HEK293 (cell line): ENCODE data around the gene PTH1R.

Experiments
- CTCF ChIA-PET: fragments of 350-600 bp; formaldehyde crosslinking; extraction: SDS; loops from one replicate; lab custom pipeline; 2021; ENCODE audit warnings: antibody characterized with exemption; lab: Yijun Ruan, JAX
- POLR2A ChIA-PET: fragments of 300-600 bp; formaldehyde crosslinking; extraction: SDS; loops from one replicate; lab custom pipeline; 2020; ENCODE audit warnings: antibody characterized with exemption, inconsistent platforms; lab: Yijun Ruan, JAX
- H3K27ac ChIP-seq: fragments of 200-500 bp; sonication (Bioruptor generic); 2 replicates; pipeline ENCODE4 v1.5.1; 2014; ENCODE audit warnings: low read depth, low read length, control low read depth, inconsistent platforms; ENCODE audit errors: extremely low read depth
- H3K36me3 ChIP-seq, 2 experiments: fragments of 200-500 bp in 1 of 2; sonication (Bioruptor generic) in 1 of 2; 1 replicate in 1 of 2; 2 replicates in 1 of 2; pipeline ENCODE4 v1.5.1; 2014 to 2017; ENCODE audit warnings: inconsistent platforms in 2 of 2, low read length in 2 of 2; ENCODE audit not compliant: control insufficient read depth in 2 of 2, insufficient read depth in 1 of 2
- H3K4me1 ChIP-seq: fragments of 200-500 bp; sonication (Bioruptor generic); 2 replicates; pipeline ENCODE4 v1.5.1; 2014; ENCODE audit warnings: mild to moderate bottlenecking, low read length, inconsistent platforms; ENCODE audit not compliant: control insufficient read depth, insufficient read depth
- H3K4me3 ChIP-seq: 2 replicates; pipeline ENCODE4 v1.5.1; 2011; ENCODE audit warnings: low read depth, mild to moderate bottlenecking, control low read depth, low read length, moderate library complexity
- H3K9me3 ChIP-seq: fragments of 200-500 bp; sonication (Bioruptor generic); 2 replicates; pipeline ENCODE4 v1.5.1; 2014; ENCODE audit warnings: low read depth, low read length, inconsistent platforms; ENCODE audit not compliant: control insufficient read depth, insufficient read depth
- FEZF1 ChIP-seq: fragments of 450-650 bp; formaldehyde crosslinking; IDR thresholded peaks from 2 replicates; pipeline ENCODE4 v1.5.1; 2016; ENCODE audit warnings: missing biosample characterization, missing genetic modification characterization
- HOXA7 ChIP-seq: sonication (generic); formaldehyde crosslinking; IDR thresholded peaks from 2 replicates; pipeline ENCODE4 v1.8.1; 2022; ENCODE audit warnings: missing genetic modification reagents, borderline replicate concordance
- TCF7L2 ChIP-seq: IDR thresholded peaks from 2 replicates; pipeline ENCODE4 v1.6.1; 2011; ENCODE audit warnings: low read depth, mild to moderate bottlenecking, inconsistent platforms, low read length, moderate library complexity, borderline replicate concordance
- ZFHX2 ChIP-seq: fragments of 450-650 bp; formaldehyde crosslinking; conservative IDR thresholded peaks from 2 replicates; pipeline ENCODE4 v1.5.1; 2016; ENCODE audit warnings: missing biosample characterization, missing genetic modification characterization
- ZNF23 ChIP-seq: fragments of 450-650 bp; formaldehyde crosslinking; IDR thresholded peaks from 2 replicates; pipeline ENCODE4 v1.5.1; 2016; ENCODE audit warnings: missing biosample characterization, missing genetic modification characterization, borderline replicate concordance
- ZNF423 ChIP-seq: fragments of 450-650 bp; formaldehyde crosslinking; IDR thresholded peaks from 2 replicates; pipeline ENCODE4 v1.5.1; 2016; ENCODE audit warnings: missing biosample characterization, missing genetic modification characterization
- ZNF514 ChIP-seq: fragments of 450-650 bp; formaldehyde crosslinking; IDR thresholded peaks from 2 replicates; pipeline ENCODE4 v1.5.1; 2016; ENCODE audit warnings: missing biosample characterization, missing genetic modification characterization
- ZNF560 ChIP-seq: fragments of 450-650 bp; formaldehyde crosslinking; IDR thresholded peaks from 2 replicates; pipeline ENCODE4 v1.5.1; 2017; ENCODE audit warnings: missing biosample characterization, missing genetic modification characterization, borderline replicate concordance
- ZNF561 ChIP-seq: fragments of 450-650 bp; IDR thresholded peaks from 2 replicates; pipeline ENCODE4 v1.5.1; 2018; ENCODE audit warnings: missing biosample characterization, missing genetic modification characterization, borderline replicate concordance
- ZNF571 ChIP-seq: fragments of 450-650 bp; formaldehyde crosslinking; IDR thresholded peaks from 2 replicates; pipeline ENCODE4 v1.5.0; 2017; ENCODE audit warnings: missing biosample characterization, missing genetic modification characterization
- ZNF624 ChIP-seq: fragments of 450-650 bp; formaldehyde crosslinking; IDR thresholded peaks from 2 replicates; pipeline ENCODE4 v1.5.1; 2017; ENCODE audit warnings: missing biosample characterization, missing genetic modification characterization
- ZNF704 ChIP-seq: fragments of 450-650 bp; formaldehyde crosslinking; IDR thresholded peaks from 2 replicates; pipeline ENCODE4 v1.5.1; 2016; ENCODE audit warnings: missing biosample characterization, missing genetic modification characterization
- ZNF792 ChIP-seq: fragments of 450-650 bp; formaldehyde crosslinking; IDR thresholded peaks from 2 replicates; pipeline ENCODE4 v1.5.1; 2016; ENCODE audit warnings: missing biosample characterization, missing genetic modification characterization
- TF ChIP-seq, protein P1 (sequence below): fragments of 450-650 bp; formaldehyde crosslinking; IDR thresholded peaks from 2 replicates; pipeline ENCODE4 v1.5.1; 2016; ENCODE audit warnings: missing biosample characterization, missing genetic modification characterization
- TF ChIP-seq, protein P2 (sequence below): fragments of 450-650 bp; formaldehyde crosslinking; IDR thresholded peaks from 2 replicates; pipeline ENCODE4 v1.5.1; 2017; ENCODE audit warnings: missing biosample characterization, missing genetic modification characterization
- TF ChIP-seq, protein P3 (sequence below): fragments of 450-650 bp; formaldehyde crosslinking; IDR thresholded peaks from 2 replicates; pipeline ENCODE4 v1.5.1; 2017; ENCODE audit warnings: missing biosample characterization, missing genetic modification characterization

Gene PTH1R

DNA sequence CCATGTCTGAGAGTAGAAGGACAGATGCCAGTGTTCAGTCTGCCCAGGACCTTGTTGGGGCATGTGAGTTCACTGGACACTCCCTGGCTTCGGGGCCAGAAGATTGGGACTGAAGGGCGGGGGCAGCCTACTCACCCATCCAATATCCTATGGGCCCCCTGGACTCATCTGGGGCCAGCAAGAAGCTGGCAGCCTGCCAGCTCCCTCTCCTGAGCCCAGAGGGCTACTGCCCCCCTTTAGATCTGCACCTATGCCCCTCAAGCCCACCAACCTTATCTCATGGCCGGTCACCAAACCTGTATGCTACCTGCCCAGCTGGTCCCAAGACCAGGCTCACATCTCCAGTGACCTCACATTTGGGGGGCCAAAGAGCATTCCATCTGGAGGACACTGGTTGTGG is 8.1 kb downstream of the PTH1R start (continued):
- TF ChIP-seq ZNF704 (tag by site-specific recombination) (no peak), HOXA7 (CRISPR knock-in tag) (no peak)
- TF ChIP-seq, protein P1, sequence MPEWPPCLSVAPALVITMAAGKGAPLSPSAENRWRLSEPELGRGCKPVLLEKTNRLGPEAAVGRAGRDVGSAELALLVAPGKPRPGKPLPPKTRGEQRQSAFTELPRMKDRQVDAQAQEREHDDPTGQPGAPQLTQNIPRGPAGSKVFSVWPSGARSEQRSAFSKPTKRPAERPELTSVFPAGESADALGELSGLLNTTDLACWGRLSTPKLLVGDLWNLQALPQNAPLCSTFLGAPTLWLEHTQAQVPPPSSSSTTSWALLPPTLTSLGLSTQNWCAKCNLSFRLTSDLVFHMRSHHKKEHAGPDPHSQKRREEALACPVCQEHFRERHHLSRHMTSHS: no peak

DNA sequence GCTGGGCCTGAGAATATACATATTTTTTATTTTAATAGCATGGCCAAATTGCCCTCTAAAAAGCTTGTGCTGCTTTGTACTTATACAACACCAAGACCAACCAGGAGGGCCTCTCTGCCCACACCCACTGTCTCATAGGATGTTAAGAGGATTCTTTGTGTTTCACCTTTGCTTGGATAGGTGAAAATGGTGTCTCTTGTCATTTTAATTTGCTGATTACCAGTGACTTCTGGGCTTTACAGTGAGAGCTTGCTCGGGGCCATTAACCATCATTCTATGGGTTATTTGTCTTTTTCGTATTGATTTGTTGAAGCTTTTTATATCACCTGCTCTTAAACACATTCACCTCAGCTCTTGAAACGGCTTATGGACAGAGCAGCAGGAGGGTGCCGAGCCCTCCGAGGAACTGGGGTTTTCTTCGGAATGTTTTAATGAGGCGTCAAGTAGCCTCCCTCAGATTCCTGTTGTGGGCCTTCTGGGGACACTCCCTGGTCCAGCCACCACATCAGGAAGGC is 10.5 kb downstream of the PTH1R start:
- ChIA-PET POLR2A (no interaction called here), CTCF (interaction anchor here (0.5 to 1.2 kb wide), 2 partner anchors 22 to 79 kb away, joined by 3 to 4 read pairs; no protein-coding TSS in a partner anchor)
- Histone ChIP-seq H3K4me3 (no peak overlapping the region), H3K9me3 (no peaks in the 10 kb centered on the region), H3K27ac (no peak overlapping the region), H3K36me3 (no peaks in the 10 kb centered on the region), H3K4me1 (no peaks in the 10 kb centered on the region)
- TF ChIP-seq ZNF571 (tag by site-specific recombination) (no peak), ZNF423 (tag by site-specific recombination) (no peak), ZNF560 (tag by site-specific recombination) (no peak), ZNF514 (tag by site-specific recombination) (no peak), FEZF1 (tag by site-specific recombination) (no peak), ZNF792 (no peak), ZNF624 (tag by site-specific recombination) (no peak), ZNF23 (tag by site-specific recombination) (no peak), TCF7L2 (no peak), ZNF561 (tag by site-specific recombination) (no peak)
- TF ChIP-seq, protein P2, sequence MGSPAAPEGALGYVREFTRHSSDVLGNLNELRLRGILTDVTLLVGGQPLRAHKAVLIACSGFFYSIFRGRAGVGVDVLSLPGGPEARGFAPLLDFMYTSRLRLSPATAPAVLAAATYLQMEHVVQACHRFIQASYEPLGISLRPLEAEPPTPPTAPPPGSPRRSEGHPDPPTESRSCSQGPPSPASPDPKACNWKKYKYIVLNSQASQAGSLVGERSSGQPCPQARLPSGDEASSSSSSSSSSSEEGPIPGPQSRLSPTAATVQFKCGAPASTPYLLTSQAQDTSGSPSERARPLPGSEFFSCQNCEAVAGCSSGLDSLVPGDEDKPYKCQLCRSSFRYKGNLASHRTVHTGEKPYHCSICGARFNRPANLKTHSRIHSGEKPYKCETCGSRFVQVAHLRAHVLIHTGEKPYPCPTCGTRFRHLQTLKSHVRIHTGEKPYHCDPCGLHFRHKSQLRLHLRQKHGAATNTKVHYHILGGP (tag by site-specific recombination): no peak
- TF ChIP-seq, protein P3, sequence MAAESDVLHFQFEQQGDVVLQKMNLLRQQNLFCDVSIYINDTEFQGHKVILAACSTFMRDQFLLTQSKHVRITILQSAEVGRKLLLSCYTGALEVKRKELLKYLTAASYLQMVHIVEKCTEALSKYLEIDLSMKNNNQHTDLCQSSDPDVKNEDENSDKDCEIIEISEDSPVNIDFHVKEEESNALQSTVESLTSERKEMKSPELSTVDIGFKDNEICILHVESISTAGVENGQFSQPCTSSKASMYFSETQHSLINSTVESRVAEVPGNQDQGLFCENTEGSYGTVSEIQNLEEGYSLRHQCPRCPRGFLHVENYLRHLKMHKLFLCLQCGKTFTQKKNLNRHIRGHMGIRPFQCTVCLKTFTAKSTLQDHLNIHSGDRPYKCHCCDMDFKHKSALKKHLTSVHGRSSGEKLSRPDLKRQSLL (tag by site-specific recombination): no peak

DNA sequence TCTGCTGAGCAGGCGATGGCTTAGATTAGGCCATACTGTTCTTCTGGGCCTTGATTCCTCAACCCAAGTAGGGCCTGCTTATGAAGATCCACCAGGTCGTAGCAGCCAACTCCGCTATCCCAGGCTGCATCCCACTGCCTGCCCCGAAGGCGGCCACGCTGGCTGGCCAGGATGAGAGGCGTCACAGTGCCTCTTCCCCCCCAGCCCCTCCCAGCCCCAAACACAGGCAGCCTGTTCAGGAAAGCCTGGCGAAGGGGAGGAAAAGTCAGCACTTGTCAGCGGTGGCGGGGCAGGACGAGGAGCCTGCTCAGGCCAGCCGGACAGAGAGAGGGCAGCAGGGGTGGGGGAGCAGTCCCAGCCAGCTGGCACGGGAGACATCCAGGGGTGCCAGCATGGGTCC is 11.2 kb downstream of the PTH1R start:
- Histone ChIP-seq H3K4me3 (no peak overlapping the region), H3K4me1 (no peaks in the 10 kb centered on the region), H3K9me3 (no peaks in the 10 kb centered on the region)
- no peak for TF ChIP-seq ZFHX2 (tag by site-specific recombination)
- TF ChIP-seq, all 188 proteins: peak for 0
- ChIA-PET POLR2A (no interaction called here), CTCF (interaction anchor here (1.2 kb wide), 1 partner anchor 23 kb away, joined by 4 read pairs; no protein-coding TSS in a partner anchor)
- no peak overlapping the region for H3K27ac ChIP-seq
- no peaks in the 10 kb centered on the region for H3K36me3 ChIP-seq
